ENCODE measurements around the gene SCTR. TPM values are rescaled to one million over a fixed set of nuclear protein-coding genes. Genes with fewer than 3 reads are reported as not detected.

Gene SCTR
- total and polyA plus RNA-seq, 2 of the 13 experiments (the other 11 are each of a cell fraction or from before 2014, with no cell fraction given): not detected

GRCh38 chr2:119537792-119538191 is 13.5 kb upstream of the SCTR start:
- Histone ChIP-seq H3K36me3 (replicated peaks in 1 of 2; ENCODE audit: control insufficient read depth in 1 of 2, insufficient read depth in 2 of 2, low read length in 2 of 2) (no peaks in the 10 kb centered on the region), H3K9ac (ENCODE audit: insufficient read depth, low read depth, low read length) (no peak overlapping the region), H2AFZ (ENCODE audit: low read length) (no peak overlapping the region), H3K79me2 (ENCODE audit: insufficient read depth, low read length) (no peaks in the 10 kb centered on the region), H4K20me1 (ENCODE audit: insufficient read depth, low read length) (no peaks in the 10 kb centered on the region), H3K4me3 (replicated peaks in 1 of 3; ENCODE audit: insufficient read depth in 1 of 3, low read depth in 2 of 3, low read length in 3 of 3) (no peak overlapping the region), H3K9me3 (ENCODE audit: low read length) (peaks cover 12% of the 10 kb centered on the region), H3K4me1 (ENCODE audit: insufficient read depth, low read length) (no peaks in the 10 kb centered on the region), H3K27me3 (ENCODE audit: control insufficient read depth in 1 of 2, insufficient read depth in 2 of 2, low read length in 2 of 2) (no peaks in the 10 kb centered on the region; a peak in 2 of 5 replicates), H3K4me2 (ENCODE audit: low read depth, low read length) (no peak overlapping the region), H3K27ac (ENCODE audit: extremely low read length, insufficient read depth, low read length) (no peak overlapping the region)
- no peak for DNase-seq (ENCODE audit: low spot score)
- ChIA-PET POLR2A (no interaction called here), CTCF (ENCODE audit: low intra/inter-chr PET ratio, low total read pairs) (no interaction called here)
- TF ChIP-seq ZBTB20 (CRISPR knock-in tag; IDR thresholded peaks at IDR 0.05; ENCODE audit: borderline replicate concordance, low read depth): no peak
- BruUV-seq (replicated peaks): no TSS peak
- in situ Hi-C loops (cut with HindIII; ENCODE audit: extremely low pct_ligation_motif_present, low pct_unique_long_range_greater_than_20kb) (no loop called here), intact Hi-C loops (cut with micrococcal nuclease; ENCODE audit: unreplicated experiment) (no loop called here)
- no peak for ATAC-seq
- FAIRE-seq: no peak

GRCh38 chr2:119536707-119537106 is 12.4 kb upstream of the SCTR start:
- H3K4me1 ChIP-seq (ENCODE audit: insufficient read depth, low read length): no peaks in the 10 kb centered on the region
- no peak for FAIRE-seq
- H3K4me2 ChIP-seq (ENCODE audit: low read depth, low read length): no peak overlapping the region
- H3K36me3 ChIP-seq (replicated peaks in 1 of 2; ENCODE audit: control insufficient read depth in 1 of 2, insufficient read depth in 2 of 2, low read length in 2 of 2): no peaks in the 10 kb centered on the region
- intact Hi-C loops (cut with micrococcal nuclease; ENCODE audit: unreplicated experiment) (no loop called here), in situ Hi-C loops (cut with HindIII; ENCODE audit: extremely low pct_ligation_motif_present, low pct_unique_long_range_greater_than_20kb) (no loop called here)
- ChIA-PET CTCF (ENCODE audit: low intra/inter-chr PET ratio, low total read pairs) (no interaction called here), POLR2A (no interaction called here)
- no peaks in the 10 kb centered on the region for H3K79me2 ChIP-seq (ENCODE audit: insufficient read depth, low read length)
- no peak for ATAC-seq
- no peak for DNase-seq (ENCODE audit: low spot score)
- BruUV-seq (replicated peaks): no TSS peak
- no peaks in the 10 kb centered on the region; a peak in 1 of 5 replicates for H3K27me3 ChIP-seq (ENCODE audit: control insufficient read depth in 1 of 2, insufficient read depth in 2 of 2, low read length in 2 of 2)
- no peaks in the 10 kb centered on the region for H4K20me1 ChIP-seq (ENCODE audit: insufficient read depth, low read length)
- no peak overlapping the region for H3K4me3 ChIP-seq (replicated peaks in 1 of 3; ENCODE audit: insufficient read depth in 1 of 3, low read depth in 2 of 3, low read length in 3 of 3)
- no peak overlapping the region for H2AFZ ChIP-seq (ENCODE audit: low read length)
- no peak overlapping the region for H3K9ac ChIP-seq (ENCODE audit: insufficient read depth, low read depth, low read length)
- 0% methylated on average over 1 of the region's 1 CpG for WGBS (ENCODE audit: low lambda C conversion rate)
- H3K27ac ChIP-seq (ENCODE audit: extremely low read length, insufficient read depth, low read length): no peak overlapping the region
- peaks cover 12% of the 10 kb centered on the region for H3K9me3 ChIP-seq (ENCODE audit: low read length)
- TF ChIP-seq ZEB1 (IDR thresholded peaks at IDR 0.05; ENCODE audit: insufficient replicate concordance, low read depth) (no peak), ZNF543 (CRISPR knock-in tag; IDR thresholded peaks at IDR 0.05) (no peak), ZSCAN25 (CRISPR knock-in tag; IDR thresholded peaks at IDR 0.05) (no peak), TBL1XR1 (IDR thresholded peaks at IDR 0.05; ENCODE audit: borderline replicate concordance, low read length, partially characterized antibody) (no peak), ZNF431 (CRISPR knock-in tag; IDR thresholded peaks at IDR 0.05; ENCODE audit: borderline replicate concordance, low read depth) (no peak), TRAFD1 (CRISPR knock-in tag; IDR thresholded peaks at IDR 0.05; ENCODE audit: borderline replicate concordance) (no peak), SOX5 (CRISPR knock-in tag; IDR thresholded peaks at IDR 0.05; ENCODE audit: borderline replicate concordance) (no peak), ZC3H13 (CRISPR knock-in tag; IDR thresholded peaks at IDR 0.05) (no peak), ZNF225 (CRISPR knock-in tag; IDR thresholded peaks at IDR 0.05) (no peak)
